Hepatocyte (in vitro differentiated cells): ENCODE measurements around the gene PYCR2. TPM values are rescaled to one million over a fixed set of nuclear protein-coding genes. Genes with fewer than 3 reads are reported as not detected.
A peak's percentile ranks its signal among the peaks of the same experiment; 100 is the strongest.

Experiments
- DNase-seq: peaks from one replicate; pipeline ENCODE4 v3.0.0-alpha.2; 2016; ENCODE audit warnings: low spot score
- H2AFZ ChIP-seq: fragments of 200-600 bp; sonication (generic); 2 replicates; pipeline ENCODE4 v1.6.0; 2016; ENCODE audit warnings: antibody characterized with exemption, mild to moderate bottlenecking
- H3K27ac ChIP-seq: fragments of 200-600 bp; sonication (generic); 2 replicates; pipeline ENCODE4 v1.5.1; 2016; ENCODE audit warnings: mild to moderate bottlenecking
- H3K27me3 ChIP-seq: fragments of 200-600 bp; sonication (generic); 2 replicates; pipeline ENCODE4 v1.6.1; 2016
- H3K36me3 ChIP-seq: fragments of 200-600 bp; sonication (generic); replicated peaks from 2 replicates; pipeline ENCODE4 v1.5.1; 2016; ENCODE audit warnings: low read depth; ENCODE audit not compliant: insufficient read depth
- H3K4me1 ChIP-seq: fragments of 200-600 bp; sonication (generic); 2 replicates; pipeline ENCODE4 v1.5.1; 2016; ENCODE audit warnings: mild to moderate bottlenecking, moderate library complexity; ENCODE audit not compliant: insufficient read depth
- H3K4me2 ChIP-seq: fragments of 200-600 bp; sonication (generic); 2 replicates; pipeline ENCODE4 v1.6.0; 2016
- H3K4me3 ChIP-seq: fragments of 200-600 bp; sonication (generic); 2 replicates; pipeline ENCODE4 v1.5.1; 2016; ENCODE audit warnings: mild to moderate bottlenecking
- H3K79me2 ChIP-seq: fragments of 200-600 bp; sonication (generic); 2 replicates; pipeline ENCODE4 v1.6.0; 2017; ENCODE audit warnings: mild to moderate bottlenecking
- H3K9me2 ChIP-seq: fragments of 200-600 bp; sonication (generic); replicated peaks from 2 replicates; pipeline ENCODE4 v1.6.0; 2017; ENCODE audit warnings: mild to moderate bottlenecking; ENCODE audit not compliant: insufficient read depth
- H3K9me3 ChIP-seq: fragments of 200-600 bp; sonication (generic); 2 replicates; pipeline ENCODE4 v1.5.1; 2016; ENCODE audit warnings: low read depth, mild to moderate bottlenecking
- H4K20me1 ChIP-seq: fragments of 200-600 bp; sonication (generic); 2 replicates; pipeline ENCODE4 v1.6.0; 2016; ENCODE audit warnings: mild to moderate bottlenecking; ENCODE audit not compliant: insufficient read depth, poor library complexity, severe bottlenecking
- CTCF ChIP-seq: fragments of 200-600 bp; sonication (generic); IDR thresholded peaks from 2 replicates; pipeline ENCODE4 v1.5.1; 2016; ENCODE audit warnings: antibody characterized with exemption, mild to moderate bottlenecking; ENCODE audit not compliant: poor library complexity
- EZH2 ChIP-seq: fragments of 200-600 bp; sonication (generic); IDR thresholded peaks from 2 replicates; pipeline ENCODE4 v1.6.1; 2016; ENCODE audit warnings: antibody characterized with exemption, mild to moderate bottlenecking, borderline replicate concordance
- EZH2phosphoT487 ChIP-seq: fragments of 200-600 bp; sonication (generic); IDR thresholded peaks from one replicate; pipeline ENCODE4 v1.6.1; 2018; ENCODE audit warnings: antibody characterized with exemption, mild to moderate bottlenecking, low read depth, moderate library complexity; ENCODE audit not compliant: unreplicated experiment, severe bottlenecking
- WGBS: methylation state at CpG from one replicate; pipeline ENCODE4 v1.1.6; 2016; ENCODE audit warnings: low lambda C conversion rate; ENCODE audit errors: missing lambda C conversion rate; 5-methylcytosine and 5-hydroxymethylcytosine counted together
- polyA plus RNA-seq: library from polyadenylated mRNA; unstranded; fragments of >200 nt; fragmentation: Nextera tagmentation; extraction: Ambion mirVana; gene quantifications from 2 replicates; pipeline ENCODE4 v1.2.1, GENCODE V29; 2016
- total RNA-seq: library from RNA; depleted of rRNA; stranded (reverse); fragments of >200 nt; gene quantifications from 2 replicates; pipeline ENCODE4 v1.2.3, GENCODE V29; 2014

Gene PYCR2
- total and polyA plus RNA-seq, 2 experiments from 2014 or later = 33.5 to 49.2 TPM

- Histone ChIP-seq H3K4me2 (no peak overlapping the region), H2AFZ (no peak overlapping the region), H3K9me2 (no peaks in the 10 kb centered on the region), H3K4me1 (peaks cover 42% of the 10 kb centered on the region), H3K27ac (peak overlapping the region; percentile 98), H4K20me1 (no peaks in the 10 kb centered on the region), H3K36me3 (no peaks in the 10 kb centered on the region), H3K4me3 (no peak overlapping the region), H3K27me3 (no peaks in the 10 kb centered on the region), H3K79me2 (peaks cover 38% of the 10 kb centered on the region), H3K9me3 (no peaks in the 10 kb centered on the region)
- DNase-seq = no peak
- TF ChIP-seq EZH2phosphoT487 (no peak), CTCF (no peak), EZH2 (no peak)
- 94% methylated on average over 11 of the region's 11 CpGs for WGBS
Observed at GRCh38 chr1:225874431-225874830, 49.6 kb downstream of the PYCR2 start.

GRCh38 chr1:225873281-225873850 lies 50.7 kb downstream of the PYCR2 start:
- no peak overlapping the region for H2AFZ ChIP-seq
- H3K27ac ChIP-seq = no peak overlapping the region
- no peaks in the 10 kb centered on the region for H3K27me3 ChIP-seq
- no peak overlapping the region for H3K4me3 ChIP-seq
- no peaks in the 10 kb centered on the region for H3K9me3 ChIP-seq
- H3K36me3 ChIP-seq = no peaks in the 10 kb centered on the region
- DNase-seq = no peak
- WGBS = 88% methylated on average over 10 of the region's 10 CpGs
- H3K79me2 ChIP-seq = peaks cover 32% of the 10 kb centered on the region
- peaks cover 31% of the 10 kb centered on the region for H3K4me1 ChIP-seq
- H3K4me2 ChIP-seq = no peak overlapping the region
- H3K9me2 ChIP-seq = no peaks in the 10 kb centered on the region
- TF ChIP-seq EZH2phosphoT487 (no peak), CTCF (no peak), EZH2 (no peak)
- no peaks in the 10 kb centered on the region for H4K20me1 ChIP-seq

DNA sequence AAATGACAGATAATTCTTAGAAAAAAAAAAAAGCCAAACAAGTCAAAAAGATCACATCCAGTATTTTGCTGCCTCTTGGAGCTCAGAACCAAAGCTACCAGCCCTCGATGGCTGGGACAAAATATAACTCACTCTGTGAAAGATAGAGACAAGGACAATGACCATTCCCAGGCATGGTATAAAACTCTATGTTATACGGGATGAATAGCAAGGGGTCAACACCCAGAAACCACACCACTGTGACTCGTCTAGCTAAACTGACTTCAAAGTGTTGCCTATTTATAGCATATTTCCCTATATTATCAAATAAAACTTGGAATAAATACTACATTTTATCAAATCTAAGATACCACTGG lies 52.0 kb downstream of the PYCR2 start:
- Histone ChIP-seq H3K27ac (peak overlapping the region; percentile 31), H3K36me3 (no peaks in the 10 kb centered on the region), H3K9me3 (no peaks in the 10 kb centered on the region), H3K27me3 (no peaks in the 10 kb centered on the region), H3K9me2 (no peaks in the 10 kb centered on the region), H2AFZ (no peak overlapping the region), H4K20me1 (no peaks in the 10 kb centered on the region), H3K4me1 (peaks cover 24% of the 10 kb centered on the region), H3K4me3 (no peak overlapping the region), H3K79me2 (peaks cover 19% of the 10 kb centered on the region), H3K4me2 (peak overlapping the region; percentile 21)
- no peak for TF ChIP-seq CTCF
- TF ChIP-seq EZH2 = no peak
- TF ChIP-seq EZH2phosphoT487 = no peak
- no peak for DNase-seq
- WGBS = 81% methylated on average over 3 of the region's 3 CpGs
